HG03571 (cell line): ENCODE measurements around the gene SLX4IP.

ENCODE experiments used
- ATAC-seq: cut with Tn5 transposase; IDR thresholded peaks from one replicate; pipeline ENCODE4 v1.9.1; 2021; ENCODE audit not compliant: unreplicated experiment

SLX4IP gene

GRCh38 chr20:10492844-10493243 lies 57.7 kb downstream of the SLX4IP start:
- no peak for ATAC-seq

- ATAC-seq, result peak; percentile 67
These were observed 60.1 kb downstream of the SLX4IP start for GRCh38 chr20:10495173-10495572.

GRCh38 chr20:10496465-10496864 lies 61.4 kb downstream of the SLX4IP start:
- no peak for ATAC-seq

- ATAC-seq, result no peak
These were observed 62.2 kb downstream of the SLX4IP start for GRCh38 chr20:10497283-10497682.

GRCh38 chr20:10497791-10498190 lies 62.7 kb downstream of the SLX4IP start:
- ATAC-seq, result no peak

- no peak for ATAC-seq
These were observed 63.1 kb downstream of the SLX4IP start for GRCh38 chr20:10498200-10498599.

- no peak for ATAC-seq
These were observed 66.3 kb downstream of the SLX4IP start for GRCh38 chr20:10501402-10501801.

- no peak for ATAC-seq
These were observed 67.0 kb downstream of the SLX4IP start for GRCh38 chr20:10502098-10502526.

GRCh38 chr20:10504608-10504993 lies 69.5 kb downstream of the SLX4IP start:
- ATAC-seq, result no peak

GRCh38 chr20:10504994-10505730 lies 70.1 kb downstream of the SLX4IP start:
- no peak for ATAC-seq

- no peak for ATAC-seq
These were observed 70.7 kb downstream of the SLX4IP start for GRCh38 chr20:10505827-10506226.

- ATAC-seq, result no peak
These were observed 71.9 kb downstream of the SLX4IP start for GRCh38 chr20:10507052-10507451.

GRCh38 chr20:10508060-10508459 lies 73.0 kb downstream of the SLX4IP start:
- no peak for ATAC-seq

- no peak for ATAC-seq
These were observed 73.6 kb downstream of the SLX4IP start for GRCh38 chr20:10508468-10509251.

- ATAC-seq, result no peak
These were observed 74.3 kb downstream of the SLX4IP start for GRCh38 chr20:10509376-10509775.

- ATAC-seq, result no peak
These were observed 75.1 kb downstream of the SLX4IP start for GRCh38 chr20:10510216-10510615.

- ATAC-seq, result peak; percentile 5
These were observed 76.0 kb downstream of the SLX4IP start for GRCh38 chr20:10511170-10511508.

GRCh38 chr20:10511509-10512251 lies 76.6 kb downstream of the SLX4IP start:
- peak; percentile 97 for ATAC-seq

GRCh38 chr20:10513061-10513460 lies 78.0 kb downstream of the SLX4IP start:
- ATAC-seq, result no peak

- ATAC-seq, result no peak
These were observed 78.9 kb downstream of the SLX4IP start for GRCh38 chr20:10513931-10514575.

- ATAC-seq, result no peak
These were observed 81.4 kb downstream of the SLX4IP start for GRCh38 chr20:10516529-10516928.
